UCSD-AML1 (cell line): ENCODE results near the gene RALGAPA1.

Experiments
- DNase-seq: peaks from one replicate; lab custom pipeline; 2025; ENCODE audit not compliant: unreplicated experiment; lab: John Stamatoyannopoulos, UW

RALGAPA1 gene

DNA sequence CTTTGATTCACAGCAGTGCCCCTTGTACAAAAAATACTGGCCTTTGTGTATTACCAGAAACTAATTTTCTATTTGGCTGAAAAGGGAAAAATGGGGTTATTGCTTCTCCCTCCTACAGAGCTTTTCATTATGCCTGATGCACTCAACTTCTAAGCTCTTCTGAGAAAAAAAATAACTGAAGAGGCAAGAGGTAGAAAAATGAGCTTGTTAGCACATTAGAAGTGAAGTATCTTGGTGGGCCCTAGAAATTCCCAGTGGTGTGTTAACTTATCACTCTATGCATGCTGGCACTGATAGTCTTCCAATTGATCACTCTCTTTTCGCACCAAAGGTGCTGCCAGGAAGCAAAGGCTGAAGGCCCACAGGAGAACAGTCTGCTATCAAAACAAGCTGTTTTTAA, 258.0 kb downstream of the RALGAPA1 start:
- DNase-seq, result no peak

DNA sequence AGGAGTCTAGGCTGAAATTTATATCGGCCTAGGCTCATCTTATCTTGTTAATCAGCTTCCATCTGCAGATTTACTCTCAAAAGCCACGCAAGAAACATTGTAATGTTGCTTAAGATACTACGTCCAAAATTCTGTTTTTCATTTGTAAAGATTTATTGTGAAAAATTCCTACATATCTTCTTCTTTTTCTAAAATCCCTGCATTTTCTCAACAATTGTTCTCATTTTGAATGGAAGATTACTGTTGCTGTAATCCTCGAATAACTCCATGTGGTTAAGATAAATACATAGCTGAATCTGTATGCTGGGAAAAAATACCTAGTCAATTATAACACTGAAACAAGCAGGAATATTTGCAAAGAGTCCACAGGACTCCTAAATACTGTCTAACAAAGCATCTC, 259.5 kb downstream of the RALGAPA1 start:
- no peak for DNase-seq

DNA sequence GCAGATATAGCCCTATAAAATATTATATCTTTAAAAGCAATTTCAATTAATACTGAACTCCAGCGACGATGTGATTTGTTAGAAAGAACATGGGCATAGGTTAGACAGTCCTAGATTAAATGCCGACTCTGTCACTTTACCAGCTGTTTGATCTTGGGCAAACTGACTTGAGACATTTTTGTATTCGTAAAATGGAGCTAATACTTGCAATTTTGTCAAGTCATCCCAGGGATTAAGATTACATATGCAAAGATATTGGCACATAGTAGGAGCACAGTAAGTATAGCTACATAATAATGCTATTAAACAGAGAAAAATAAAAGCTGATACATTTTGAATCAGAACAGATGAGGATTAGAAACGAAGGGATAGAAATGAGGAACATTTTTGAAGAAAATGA, 266.1 kb downstream of the RALGAPA1 start:
- DNase-seq, result no peak

DNA sequence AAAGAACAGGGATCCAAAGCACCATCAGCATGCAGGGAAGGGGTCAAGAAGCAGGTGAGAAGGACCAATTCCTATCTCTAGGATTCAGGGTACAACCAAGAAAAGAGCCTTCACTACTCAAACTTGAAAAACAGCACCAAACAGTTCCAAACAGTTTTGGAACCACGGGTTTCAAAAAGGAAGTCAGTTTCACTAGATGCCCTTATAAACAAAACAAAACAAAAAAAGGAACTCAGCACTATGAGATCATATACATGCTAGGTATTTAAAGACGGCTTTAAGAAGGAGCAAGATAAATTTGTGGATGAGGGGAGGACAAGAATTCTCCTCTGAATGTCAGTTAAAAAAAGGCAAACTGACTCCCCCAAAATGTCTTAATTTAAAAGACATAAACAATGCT, 269.1 kb downstream of the RALGAPA1 start:
- DNase-seq, result no peak

DNA sequence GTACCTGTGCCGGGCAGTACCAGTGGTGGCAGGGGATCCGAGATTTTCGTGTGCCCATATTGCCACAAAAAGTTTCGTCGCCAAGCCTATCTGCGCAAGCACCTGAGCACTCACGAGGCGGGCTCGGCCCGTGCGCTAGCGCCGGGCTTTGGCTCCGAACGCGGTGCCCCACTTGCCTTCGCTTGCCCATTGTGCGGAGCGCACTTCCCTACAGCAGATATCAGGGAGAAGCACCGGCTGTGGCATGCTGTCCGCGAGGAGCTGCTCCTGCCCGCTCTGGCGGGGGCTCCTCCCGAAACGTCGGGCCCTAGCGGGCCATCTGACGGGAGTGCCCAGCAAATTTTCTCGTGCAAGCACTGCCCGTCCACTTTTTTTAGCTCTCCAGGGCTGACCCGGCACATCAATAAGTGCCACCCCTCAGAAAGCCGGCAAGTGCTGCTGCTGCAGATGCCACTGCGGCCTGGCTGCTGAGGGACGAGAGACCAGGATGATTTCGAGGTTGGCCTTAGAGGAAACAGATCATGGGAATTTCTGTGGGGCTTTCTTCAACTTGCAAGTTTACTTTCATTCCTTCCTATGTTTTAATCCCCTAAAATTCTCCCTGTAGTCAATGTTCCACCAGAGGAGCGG, 273.5 kb downstream of the RALGAPA1 start:
- no peak for DNase-seq

DNA sequence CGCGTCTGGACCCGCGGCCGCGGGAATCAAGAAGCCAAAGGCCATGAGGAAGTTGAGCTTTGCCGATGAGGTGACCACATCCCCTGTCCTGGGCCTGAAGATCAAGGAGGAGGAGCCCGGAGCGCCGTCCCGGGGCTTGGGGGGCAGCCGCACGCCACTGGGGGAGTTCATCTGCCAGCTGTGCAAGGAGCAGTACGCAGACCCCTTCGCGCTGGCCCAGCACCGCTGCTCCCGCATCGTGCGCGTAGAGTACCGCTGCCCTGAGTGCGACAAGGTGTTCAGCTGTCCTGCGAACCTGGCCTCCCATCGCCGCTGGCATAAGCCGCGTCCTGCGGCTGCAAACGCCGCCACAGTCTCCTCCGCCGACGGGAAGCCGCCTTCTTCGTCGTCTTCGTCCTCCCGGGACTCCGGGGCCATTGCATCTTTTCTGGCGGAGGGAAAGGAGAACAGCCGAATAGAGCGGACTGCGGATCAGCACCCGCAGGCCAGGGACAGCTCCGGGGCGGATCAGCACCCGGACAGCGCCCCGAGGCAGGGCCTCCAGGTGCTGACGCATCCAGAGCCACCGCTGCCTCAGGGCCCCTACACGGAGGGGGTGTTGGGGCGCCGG, 274.1 kb downstream of the RALGAPA1 start:
- peak; percentile 69 for DNase-seq

DNA sequence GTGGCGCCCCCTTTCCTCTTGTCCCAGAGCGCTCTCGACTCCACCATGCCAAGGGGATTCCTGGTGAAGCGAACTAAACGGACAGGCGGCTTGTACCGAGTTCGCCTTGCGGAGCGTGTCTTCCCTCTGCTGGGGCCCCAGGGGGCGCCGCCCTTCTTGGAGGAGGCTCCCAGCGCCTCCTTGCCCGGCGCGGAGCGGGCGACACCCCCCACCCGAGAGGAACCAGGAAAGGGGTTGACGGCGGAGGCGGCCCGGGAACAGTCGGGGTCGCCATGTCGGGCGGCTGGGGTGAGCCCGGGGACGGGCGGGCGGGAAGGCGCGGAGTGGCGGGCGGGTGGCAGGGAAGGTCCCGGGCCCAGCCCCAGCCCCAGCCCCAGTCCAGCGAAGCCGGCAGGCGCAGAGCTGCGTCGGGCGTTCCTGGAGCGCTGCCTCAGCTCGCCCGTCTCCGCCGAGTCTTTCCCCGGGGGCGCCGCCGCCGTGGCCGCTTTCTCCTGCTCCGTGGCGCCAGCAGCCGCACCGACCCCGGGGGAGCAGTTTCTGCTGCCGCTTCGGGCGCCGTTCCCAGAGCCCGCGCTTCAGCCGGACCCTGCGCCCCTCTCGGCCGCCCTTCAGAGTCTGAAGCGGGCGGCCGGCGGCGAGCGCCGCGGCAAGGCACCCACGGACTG, 274.8 kb downstream of the RALGAPA1 start:
- DNase-seq, result no peak

DNA sequence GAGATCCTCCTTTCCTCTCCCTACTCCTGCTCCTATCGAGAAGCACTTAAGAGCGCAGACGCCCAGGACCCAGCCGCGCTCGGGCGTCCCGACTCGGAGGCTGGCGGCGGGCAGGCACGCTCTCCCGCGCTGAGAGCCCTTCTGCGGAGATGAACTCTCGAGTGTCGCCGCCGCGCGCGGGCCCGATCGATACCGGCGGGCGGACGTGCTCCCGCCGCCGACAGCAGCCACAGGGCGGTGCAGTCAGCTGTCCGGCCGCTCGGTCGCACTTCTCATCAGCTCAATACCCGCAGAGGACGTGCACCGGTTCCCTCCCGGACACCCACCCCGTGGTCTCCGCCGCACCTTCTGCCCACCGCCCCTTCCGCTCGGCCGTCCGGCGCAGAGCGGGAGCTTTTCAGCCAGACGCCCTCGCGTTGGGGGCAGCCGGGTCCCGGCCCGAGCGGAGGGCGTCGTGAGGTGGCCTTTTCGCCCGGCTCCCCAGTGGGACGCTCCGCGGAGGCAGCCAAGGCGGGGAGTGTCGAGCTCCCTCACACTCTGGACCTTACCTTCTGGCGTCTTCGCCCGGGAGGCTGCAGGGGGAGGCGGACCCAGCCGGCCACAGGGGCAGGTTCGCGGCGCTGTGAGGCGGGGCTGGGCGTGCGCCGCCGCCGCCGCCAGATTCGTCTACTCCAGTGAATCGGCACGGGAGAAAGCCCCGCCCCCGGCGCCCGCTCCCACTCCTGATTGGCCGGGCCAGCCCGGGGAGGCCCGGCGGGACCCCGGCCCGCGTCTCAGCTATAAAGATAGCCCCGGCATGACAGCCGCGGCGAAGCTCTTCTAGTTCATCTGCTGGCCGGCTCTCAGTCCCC, 275.5 kb downstream of the RALGAPA1 start, which contains the start of gene INSM2:
Gene INSM2 (plus strand): TSS at position 808 of the 851 bp plus-strand sequence. CDS start 89 bp downstream, outside the sequence.
- peak; percentile 23 for DNase-seq

DNA sequence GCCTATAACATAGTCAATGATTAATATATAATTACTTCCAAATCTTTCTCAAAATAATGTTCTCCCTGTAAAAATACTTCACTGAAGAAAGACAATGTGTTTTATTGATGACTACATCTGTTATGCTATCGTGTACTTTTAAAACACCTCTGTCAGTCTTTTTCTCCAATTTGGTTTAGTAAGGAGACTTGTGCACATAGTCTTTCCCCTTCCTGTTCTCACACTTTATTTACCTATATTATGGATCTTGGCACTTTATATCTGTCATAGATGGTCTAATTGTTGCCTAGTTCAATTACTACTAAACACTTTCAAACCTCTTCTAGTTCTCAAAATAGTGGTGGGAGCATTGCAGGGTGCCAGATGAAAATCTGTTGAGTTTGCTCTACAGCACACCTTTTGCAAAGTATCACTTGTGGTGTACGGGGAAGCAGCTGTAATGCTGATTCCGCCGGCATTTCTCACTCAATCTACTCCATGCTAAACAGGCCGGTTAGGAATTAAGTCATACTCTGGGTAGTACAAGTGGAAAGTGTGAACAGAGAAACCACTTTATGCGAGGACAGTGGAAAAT, 276.2 kb downstream of the RALGAPA1 start:
- DNase-seq, result no peak

DNA sequence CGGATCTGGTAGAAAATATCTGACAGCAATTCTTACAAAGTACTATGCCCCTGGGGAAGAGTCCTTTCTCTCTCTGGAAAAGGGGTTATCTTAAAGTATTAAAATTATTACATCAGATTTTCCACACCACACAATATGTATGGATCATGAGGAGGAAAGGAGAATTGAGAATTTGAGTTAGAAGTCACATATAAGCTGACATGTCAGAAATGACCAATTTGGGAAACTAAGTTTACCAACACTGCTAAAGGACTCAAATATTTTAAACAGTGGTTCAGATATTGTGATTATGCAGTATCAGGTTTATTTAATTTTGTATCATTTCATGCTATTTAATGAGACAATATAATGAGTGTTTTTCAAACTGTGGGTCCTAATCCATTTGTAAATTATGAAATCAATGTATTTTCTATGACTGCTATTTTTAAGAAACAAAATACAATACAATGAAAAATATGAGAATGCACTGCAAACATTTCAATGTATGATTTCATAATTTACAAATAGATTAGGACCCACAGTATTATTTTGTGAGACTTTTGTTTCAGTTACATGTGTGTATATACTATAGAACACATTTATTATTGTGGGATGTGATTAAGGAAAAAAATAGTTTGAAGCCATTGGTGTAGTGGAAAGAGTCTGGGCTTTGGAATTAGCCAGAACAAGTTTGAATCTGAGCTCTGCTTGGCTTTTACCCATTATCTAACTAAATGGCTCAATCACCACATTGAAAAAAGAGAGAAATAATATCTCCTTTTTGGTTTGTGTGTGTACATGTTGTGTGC, 276.9 kb downstream of the RALGAPA1 start:
- no peak for DNase-seq

DNA sequence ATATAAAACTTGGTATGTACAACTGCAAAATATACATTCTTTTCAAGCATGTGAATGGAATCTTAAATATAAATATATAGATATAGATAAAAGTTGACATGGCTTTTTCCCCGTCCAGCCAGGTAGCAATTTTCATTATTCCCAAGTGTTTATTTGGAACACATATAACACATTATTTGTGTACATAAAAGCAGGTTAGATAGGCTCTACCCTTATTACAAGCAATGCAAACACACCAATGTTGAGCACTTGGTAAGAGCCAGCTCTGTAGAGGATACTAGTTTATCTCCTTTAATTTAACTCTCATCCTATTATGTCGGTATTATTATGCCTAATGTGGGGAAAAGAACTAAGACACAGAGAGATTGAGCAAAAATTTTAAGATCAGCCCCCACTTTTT, 282.1 kb downstream of the RALGAPA1 start:
- no peak for DNase-seq

DNA sequence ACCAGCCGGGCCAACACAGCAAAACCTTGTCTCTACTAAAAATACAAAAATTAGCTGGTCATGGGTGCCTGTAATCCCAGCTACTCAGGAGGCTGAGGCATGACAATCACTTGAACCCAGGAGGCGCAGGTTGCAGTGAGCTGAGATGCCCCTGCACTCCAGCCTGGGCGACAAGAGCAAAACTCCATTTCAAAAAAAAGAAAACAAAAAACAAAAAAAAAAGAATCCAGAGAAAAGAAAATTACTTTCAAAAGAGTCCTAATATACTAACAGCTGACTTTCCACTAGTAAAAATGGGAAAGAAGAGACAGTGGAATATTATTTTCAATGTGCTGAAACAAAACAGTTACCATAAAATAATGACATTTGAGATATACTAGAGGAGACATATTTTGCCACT, 283.4 kb downstream of the RALGAPA1 start:
- no peak for DNase-seq

DNA sequence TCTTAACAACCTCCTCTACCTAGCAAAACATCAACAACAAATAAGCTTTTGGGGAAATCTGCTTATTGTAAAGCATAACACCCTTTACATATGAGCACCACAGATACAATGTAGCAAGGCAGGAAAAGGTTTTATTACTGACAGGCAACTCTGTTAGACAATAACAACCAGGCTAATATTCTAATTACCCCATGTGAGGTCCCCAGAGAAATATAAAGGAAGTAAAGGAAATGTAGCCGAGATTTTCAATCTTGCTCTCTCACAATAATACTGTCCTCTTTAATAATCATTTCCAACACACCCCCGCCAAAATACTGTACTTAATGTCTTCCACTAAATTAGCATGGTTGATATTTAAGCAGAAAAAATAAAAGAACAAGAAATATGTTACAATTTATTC, 289.1 kb downstream of the RALGAPA1 start:
- no peak for DNase-seq

DNA sequence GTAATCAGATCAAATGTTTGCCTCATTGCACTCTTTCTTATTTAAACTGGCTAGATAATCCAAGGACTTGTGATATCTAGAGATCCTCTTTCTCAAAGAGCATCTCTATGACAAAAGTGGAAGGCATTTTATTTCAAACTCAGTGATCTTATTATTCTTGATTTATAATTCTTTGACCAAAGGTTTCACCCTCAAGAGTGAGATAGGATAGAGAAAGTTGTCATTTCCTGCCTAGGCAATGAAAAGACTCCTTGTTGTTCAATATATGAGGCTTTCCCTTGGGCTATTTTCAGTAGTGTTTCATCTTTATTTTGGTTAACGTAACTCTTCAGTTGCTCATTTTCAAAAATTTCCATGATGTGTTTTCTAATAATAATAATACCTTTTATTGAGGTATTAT, 293.2 kb downstream of the RALGAPA1 start:
- no peak for DNase-seq

DNA sequence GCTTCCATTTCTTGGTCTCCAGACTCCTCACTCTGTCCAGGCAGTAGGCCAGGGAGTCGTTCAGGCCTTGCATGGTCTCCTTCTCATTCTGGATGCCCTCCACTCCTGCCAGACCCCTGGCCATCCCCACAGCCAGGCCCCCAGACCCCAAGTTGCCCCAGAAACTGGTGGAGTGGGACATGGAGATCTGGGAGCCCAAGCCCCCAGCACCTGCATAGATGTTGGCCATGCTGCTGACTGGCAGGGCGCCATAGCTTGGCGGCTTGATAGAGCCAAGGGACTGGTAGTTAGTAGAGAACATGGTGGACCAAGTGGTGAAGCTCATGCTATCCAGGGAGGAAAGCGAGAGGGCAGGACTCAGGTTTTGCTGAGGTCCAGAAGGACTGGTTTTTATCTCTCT, 296.3 kb downstream of the RALGAPA1 start:
- no peak for DNase-seq

DNA sequence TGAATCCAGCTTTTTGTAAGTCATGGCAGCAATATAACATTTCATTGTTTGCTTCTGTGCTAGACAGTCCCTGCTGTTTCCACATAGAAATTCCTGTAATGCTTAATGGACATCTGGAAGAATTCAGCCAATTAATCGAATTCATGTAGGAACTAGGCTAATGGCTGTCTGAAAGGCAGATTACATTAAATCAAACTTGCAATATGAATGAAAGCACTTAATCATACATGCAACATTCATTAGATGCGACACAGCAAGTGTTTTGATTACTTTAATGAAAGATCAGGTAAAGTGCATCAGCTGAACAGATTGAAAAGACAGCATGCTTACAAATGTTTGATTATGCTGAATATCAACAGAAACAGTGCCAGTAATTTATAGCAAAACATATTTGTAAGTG, 299.2 kb downstream of the RALGAPA1 start:
- no peak for DNase-seq

DNA sequence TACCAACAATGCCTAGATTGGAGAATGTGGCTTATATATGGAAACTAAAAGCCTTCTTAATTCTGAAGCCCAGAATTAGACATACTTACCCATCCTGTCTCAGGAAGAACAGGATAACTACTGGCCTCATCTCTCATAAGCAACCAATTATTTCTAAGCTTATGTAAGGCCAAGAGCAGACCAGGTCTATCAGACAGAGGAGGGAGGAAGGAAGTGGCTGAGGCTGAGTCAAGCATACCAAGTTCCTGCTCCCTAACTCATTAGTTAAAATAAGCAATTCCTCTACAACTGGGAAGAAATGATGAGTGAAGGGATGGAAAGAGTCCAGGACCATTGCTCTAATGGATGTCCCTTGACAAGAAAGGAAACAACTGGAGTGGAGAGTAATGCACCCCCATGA, 302.2 kb downstream of the RALGAPA1 start:
- DNase-seq, result peak; percentile 16

DNA sequence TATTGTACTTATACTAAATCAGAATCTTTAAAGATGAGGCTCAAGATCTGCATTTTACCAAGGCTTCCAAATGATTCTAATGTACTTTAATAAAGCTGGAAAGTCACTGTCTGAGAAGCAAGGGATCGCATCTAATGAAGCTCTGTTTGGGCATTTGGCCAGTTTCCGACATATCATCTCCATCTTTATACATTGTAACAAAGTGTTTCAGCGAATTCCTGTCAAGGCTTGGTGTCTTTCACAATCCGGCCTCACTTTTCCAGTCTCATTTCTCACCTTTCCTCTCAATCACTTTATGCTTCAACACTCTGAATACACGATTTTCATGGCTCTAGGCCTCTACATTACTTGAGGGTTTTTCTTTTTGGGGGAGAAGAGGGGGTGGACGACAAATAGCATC, 302.6 kb downstream of the RALGAPA1 start:
- DNase-seq, result no peak

DNA sequence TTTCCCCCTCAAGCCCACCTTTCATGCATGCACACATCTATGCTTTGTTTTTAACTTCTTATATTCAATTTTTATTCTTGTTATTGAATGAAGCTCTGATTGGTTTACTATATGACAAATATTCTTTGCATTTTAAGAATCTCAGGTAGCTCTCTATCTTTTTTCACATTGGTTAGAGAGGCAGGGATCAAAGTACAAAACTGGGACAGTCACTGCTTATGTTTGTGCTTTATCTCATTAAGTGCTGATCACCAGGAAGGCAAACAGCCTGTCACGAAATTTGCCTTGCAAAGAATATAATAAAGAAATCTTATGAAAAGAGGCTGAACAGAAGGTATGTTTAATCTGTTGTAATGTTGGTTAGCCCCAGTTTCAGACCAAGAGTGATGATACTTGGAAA, 304.8 kb downstream of the RALGAPA1 start:
- DNase-seq, result no peak

DNA sequence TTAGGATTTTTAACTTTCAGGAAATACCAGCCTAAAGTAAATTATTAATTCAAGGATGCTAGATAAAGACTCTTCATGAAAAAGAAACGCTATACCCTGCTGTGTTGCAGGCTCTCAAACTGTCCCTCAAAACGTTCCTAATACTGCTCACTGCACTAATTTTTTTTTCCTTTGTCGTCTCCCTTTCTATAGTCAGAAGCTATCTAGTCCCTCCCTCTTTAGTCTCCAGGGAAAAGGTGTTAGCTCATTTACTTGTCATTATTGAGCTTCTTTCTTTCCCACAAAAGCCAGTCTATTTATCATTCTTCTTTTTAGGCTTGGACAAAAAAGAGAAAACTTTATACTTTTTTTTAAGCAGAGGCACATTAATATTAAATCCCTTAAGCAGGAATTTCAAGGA, 305.4 kb downstream of the RALGAPA1 start:
- DNase-seq, result no peak
